HepG2 (cell line): Measurements from ENCODE around the gene TCOF1. TPM values are rescaled to one million over a fixed set of nuclear protein-coding genes. Genes with fewer than 3 reads are reported as not detected.

ENCODE experiments used
- ATAC-seq: fragments of 200-7000 bp; cut with Tn5 transposase; 3 replicates; pipeline ENCODE4 v1.9.1; 2020; ENCODE audit warnings: mild to moderate bottlenecking, moderate library complexity
- BruUV-seq: library from RNA; stranded (reverse); fragments of 400-500 nt; replicated peaks from 2 replicates; lab custom pipeline; 2021; lab: Mats Ljungman, UMichigan
- CTCF ChIA-PET: fragments of 300-600 bp; formaldehyde crosslinking; extraction: SDS; loops from one replicate; lab custom pipeline; 2021; ENCODE audit warnings: low total read pairs, inconsistent platforms, low intra/inter-chr PET ratio; lab: Yijun Ruan, JAX
- POLR2A ChIA-PET: fragments of 350-600 bp; sonication (Branson Sonifier 250); formaldehyde crosslinking; loops from one replicate; lab custom pipeline; 2020; ENCODE audit warnings: antibody characterized with exemption, inconsistent platforms; lab: Yijun Ruan, JAX
- DNase-seq: peaks from one replicate; pipeline ENCODE4 v3.0.0-alpha.2; 2015; ENCODE audit warnings: low spot score
- FAIRE-seq: peaks from 3 replicates; lab custom pipeline; 2011; peaks lifted over from hg19 to GRCh38; lab: Jason Lieb, UNC
- H2AFZ ChIP-seq: one replicate; pipeline ENCODE4 v1.6.1; 2011; ENCODE audit warnings: low read length, inconsistent platforms
- H3K27ac ChIP-seq: fragments of 300-600 bp; 3 replicates; pipeline ENCODE4 v1.8.0; 2011; ENCODE audit warnings: mixed run types, mild to moderate bottlenecking, mixed read lengths, low read length, inconsistent platforms; ENCODE audit not compliant: insufficient read depth; ENCODE audit errors: extremely low read length
- H3K27me3 ChIP-seq, 2 experiments: fragments of 200-600 bp in 1 of 2; 2 replicates in 1 of 2; 3 replicates in 1 of 2; pipeline versions ENCODE4 v1.6.0 to v1.8.0; 2011; ENCODE audit warnings: low read length in 2 of 2, mild to moderate bottlenecking in 2 of 2, moderate library complexity in 2 of 2, inconsistent platforms in 1 of 2; ENCODE audit not compliant: insufficient read depth in 2 of 2, control insufficient read depth in 1 of 2
- H3K36me3 ChIP-seq, 2 experiments: fragments of 200-600 bp in 1 of 2; replicated peaks in 1 of 2; 2 replicates in 1 of 2; 3 replicates in 1 of 2; pipeline versions ENCODE4 v1.5.1 to v1.8.0; 2011; ENCODE audit warnings: low read length in 2 of 2, inconsistent platforms in 1 of 2; ENCODE audit not compliant: insufficient read depth in 2 of 2, control insufficient read depth in 1 of 2
- H3K4me1 ChIP-seq: 2 replicates; pipeline ENCODE4 v1.5.1; 2012; ENCODE audit warnings: low read length, inconsistent platforms; ENCODE audit not compliant: insufficient read depth
- H3K4me2 ChIP-seq: 2 replicates; pipeline ENCODE4 v1.6.0; 2011; ENCODE audit warnings: low read depth, low read length, inconsistent platforms
- H3K4me3 ChIP-seq, 3 experiments: fragments of 200-600 bp in 1 of 3; sonication (generic), shearing (Covaris generic) in 1 of 3; replicated peaks in 1 of 3; 2 replicates each; pipeline ENCODE4 v1.5.1; 2011 to 2016; ENCODE audit warnings: low read length in 3 of 3, inconsistent platforms in 2 of 3, low read depth in 2 of 3, mild to moderate bottlenecking in 2 of 3, control low read depth in 1 of 3, mixed read lengths in 1 of 3; ENCODE audit not compliant: insufficient read depth in 1 of 3
- H3K79me2 ChIP-seq: one replicate; pipeline ENCODE4 v1.6.1; 2011; ENCODE audit warnings: low read length, inconsistent platforms; ENCODE audit not compliant: insufficient read depth
- H3K9ac ChIP-seq: 2 replicates; pipeline ENCODE4 v1.6.0; 2011; ENCODE audit warnings: mild to moderate bottlenecking, low read depth, low read length, inconsistent platforms; ENCODE audit not compliant: insufficient read depth
- H3K9me3 ChIP-seq: 2 replicates; pipeline ENCODE4 v1.5.1; 2012; ENCODE audit warnings: mild to moderate bottlenecking, low read length
- H4K20me1 ChIP-seq: 2 replicates; pipeline ENCODE4 v1.6.0; 2011; ENCODE audit warnings: inconsistent platforms, mild to moderate bottlenecking, low read length, moderate library complexity; ENCODE audit not compliant: insufficient read depth
- ARHGAP35 ChIP-seq: sonication (generic); formaldehyde crosslinking; IDR thresholded peaks from 2 replicates; pipeline ENCODE4 v1.9.0; 2022; ENCODE audit warnings: mild to moderate bottlenecking, inconsistent platforms, moderate library complexity, missing genetic modification reagents, borderline replicate concordance
- DRAP1 ChIP-seq: IDR thresholded peaks from 2 replicates; pipeline ENCODE4 v1.6.1; 2016; ENCODE audit warnings: missing genetic modification reagents, missing compliant biosample characterization
- KDM1A ChIP-seq: IDR thresholded peaks from 2 replicates; pipeline ENCODE4 v1.6.1; 2016; ENCODE audit warnings: missing compliant biosample characterization
- MEIS2 ChIP-seq: sonication (generic); formaldehyde crosslinking; IDR thresholded peaks from 2 replicates; pipeline ENCODE4 v1.9.0; 2021; ENCODE audit warnings: mild to moderate bottlenecking, missing genetic modification reagents
- NFAT5 ChIP-seq: sonication (generic); formaldehyde crosslinking; IDR thresholded peaks from 2 replicates; pipeline ENCODE4 v1.4.0; 2020; ENCODE audit warnings: missing genetic modification reagents
- REL ChIP-seq: sonication (generic); formaldehyde crosslinking; conservative IDR thresholded peaks from 2 replicates; pipeline ENCODE4 v1.8.0; 2022; ENCODE audit warnings: mild to moderate bottlenecking, missing genetic modification reagents, moderate library complexity
- RXRA ChIP-seq: sonication (generic); formaldehyde crosslinking; IDR thresholded peaks from 2 replicates; pipeline ENCODE4 v1.5.1; 2020; ENCODE audit warnings: missing genetic modification reagents
- TIGD3 ChIP-seq: sonication (generic); formaldehyde crosslinking; IDR thresholded peaks from 2 replicates; pipeline ENCODE4 v1.5.1; 2020; ENCODE audit warnings: mild to moderate bottlenecking, missing genetic modification reagents, borderline replicate concordance
- ZNF18 ChIP-seq: sonication (generic); formaldehyde crosslinking; IDR thresholded peaks from 2 replicates; pipeline ENCODE4 v1.8.0; 2022; ENCODE audit warnings: mild to moderate bottlenecking, missing genetic modification reagents; ENCODE audit not compliant: insufficient replicate concordance
- ZNF383 ChIP-seq: sonication (generic); formaldehyde crosslinking; IDR thresholded peaks from 2 replicates; pipeline ENCODE4 v1.4.0; 2020; ENCODE audit warnings: missing genetic modification reagents, mild to moderate bottlenecking, borderline replicate concordance
- WGBS: methylation state at CpG from one replicate; pipeline ENCODE4 v1.1.6; 2017; ENCODE audit warnings: low lambda C conversion rate; 5-methylcytosine and 5-hydroxymethylcytosine counted together
- in situ Hi-C: cut with HindIII; loops from 2 replicates; pipeline ENCODE4 v1.10.0; 2017; ENCODE audit warnings: low pct_unique_long_range_greater_than_20kb; ENCODE audit not compliant: extremely low pct_ligation_motif_present
- intact Hi-C: fragments of 100-400 bp; cut with micrococcal nuclease; formaldehyde crosslinking; loops from one replicate; pipeline ENCODE4 v1.10.0; 2022; ENCODE audit not compliant: unreplicated experiment
- polyA plus RNA-seq, 8 experiments: library from polyadenylated mRNA; depleted of rRNA in 3 of 8; stranded (reverse) in 7 of 8; unstranded in 1 of 8; fragments of >200 nt; fragmentation: Illumina TruSeq in 4 of 8; extraction: Trizol in 4 of 8; gene quantifications; 2 replicates each; pipeline versions ENCODE4 v1.2.1 to v1.2.3, GENCODE V29; 2011 to 2016; ENCODE audit warnings: low read depth in 4 of 8, missing spikeins in 1 of 8, mixed read lengths in 1 of 8; ENCODE audit not compliant: insufficient read depth in 1 of 8
- total RNA-seq, 5 experiments: library from RNA; depleted of rRNA; stranded (reverse); fragments of >200 nt; fragmentation: Illumina TruSeq; extraction: Trizol; gene quantifications; 2 replicates each; pipeline ENCODE4 v1.2.3, GENCODE V29; 2016; ENCODE audit warnings: low read depth in 1 of 5

TCOF1 gene
- total and polyA plus RNA-seq, 2 of the 13 experiments (the other 11 are each of a cell fraction or from before 2014, with no cell fraction given): 10.1 to 41.6 TPM

GRCh38 chr5:150368526-150368925, 11.0 kb downstream of the TCOF1 start:
- no peak overlapping the region for H3K27ac ChIP-seq
- H3K4me2 ChIP-seq: no peak overlapping the region
- ATAC-seq (no peak), DNase-seq (no peak), FAIRE-seq (no peak)
- H3K9ac ChIP-seq: no peak overlapping the region
- intact Hi-C loops (no loop called here), in situ Hi-C loops (no loop called here)
- peaks cover 50 to 88% of the 10 kb centered on the region in 2 experiments for H3K36me3 ChIP-seq
- peaks cover 3% of the 10 kb centered on the region for H3K4me1 ChIP-seq
- ChIA-PET POLR2A (no interaction called here), CTCF (no interaction called here)
- no CpG with 5 or more reads among the region's 4 CpGs for WGBS
- TF ChIP-seq RXRA (CRISPR knock-in tag) (no peak), ARHGAP35 (CRISPR knock-in tag) (no peak), TIGD3 (CRISPR knock-in tag) (no peak), ZNF383 (no peak), DRAP1 (CRISPR knock-in tag) (no peak), REL (CRISPR knock-in tag) (no peak)
- H3K79me2 ChIP-seq: no peaks in the 10 kb centered on the region
- BruUV-seq: no TSS peak
- no peaks in the 10 kb centered on the region for H3K9me3 ChIP-seq
- no peaks in the 10 kb centered on the region for H4K20me1 ChIP-seq
- no peak overlapping the region for H2AFZ ChIP-seq
- no peaks in the 10 kb centered on the region for H3K27me3 ChIP-seq
- no peak overlapping the region for H3K4me3 ChIP-seq

GRCh38 chr5:150372639-150373038, 15.1 kb downstream of the TCOF1 start:
- H3K9me3 ChIP-seq: no peaks in the 10 kb centered on the region
- 98% methylated on average over 6 of the region's 6 CpGs for WGBS
- no peaks in the 10 kb centered on the region for H3K4me1 ChIP-seq
- DNase-seq (no peak), FAIRE-seq (no peak), ATAC-seq (no peak)
- intact Hi-C loops (no loop called here), in situ Hi-C loops (no loop called here)
- ChIA-PET POLR2A (no interaction called here), CTCF (no interaction called here)
- no peak overlapping the region for H3K27ac ChIP-seq
- H3K9ac ChIP-seq: no peak overlapping the region
- H3K4me2 ChIP-seq: no peak overlapping the region
- no peaks in the 10 kb centered on the region for H3K79me2 ChIP-seq
- H3K27me3 ChIP-seq: no peaks in the 10 kb centered on the region
- BruUV-seq: no TSS peak
- H2AFZ ChIP-seq: no peak overlapping the region
- peaks cover 68 to 97% of the 10 kb centered on the region in 2 experiments for H3K36me3 ChIP-seq
- H3K4me3 ChIP-seq: no peak overlapping the region
- H4K20me1 ChIP-seq: no peaks in the 10 kb centered on the region
- TF ChIP-seq NFAT5 (CRISPR knock-in tag) (no peak), MEIS2 (CRISPR knock-in tag) (no peak), ZNF18 (CRISPR knock-in tag) (no peak), KDM1A (no peak)
